Transverse colon (tissue), 4 donors: ENCODE data around the gene TTC31. TPM values are rescaled to one million over a fixed set of nuclear protein-coding genes. Genes with fewer than 3 reads are reported as not detected.

Source experiments
- DNase-seq: peaks from one replicate; pipeline ENCODE4 v3.0.0-alpha.2; 2019
- H3K27ac ChIP-seq, 4 donors: fragments of 200-600 bp; sonication (generic); 2 replicates each; pipeline ENCODE4 v1.5.1; 2016 to 2018; ENCODE audit warnings: inconsistent platforms in 4 of 4
- H3K27me3 ChIP-seq: fragments of 200-600 bp; sonication (generic); 2 replicates; pipeline ENCODE4 v1.5.1; 2017; ENCODE audit warnings: inconsistent platforms
- H3K36me3 ChIP-seq, 4 donors: fragments of 200-600 bp; sonication (generic); 2 replicates each; pipeline ENCODE4 v1.5.1; 2017 to 2019; ENCODE audit warnings: inconsistent platforms in 4 of 4
- H3K4me1 ChIP-seq, 4 donors: fragments of 200-600 bp; sonication (generic); 2 replicates each; pipeline ENCODE4 v1.5.1; 2017 to 2020; ENCODE audit warnings: inconsistent platforms in 4 of 4
- H3K4me3 ChIP-seq, 4 donors: fragments of 200-600 bp; sonication (generic); 1 replicate in 1 of 4; 2 replicates in 3 of 4; pipeline versions ENCODE4 v1.5.1 to v1.6.1; 2017 to 2019; ENCODE audit warnings: inconsistent platforms in 4 of 4
- H3K9me3 ChIP-seq, 2 donors: fragments of 200-600 bp; sonication (generic); 2 replicates each; pipeline ENCODE4 v1.5.1; 2017 to 2019; ENCODE audit warnings: inconsistent platforms in 2 of 2
- EP300 ChIP-seq: sonication (generic); formaldehyde crosslinking; IDR thresholded peaks from one replicate; pipeline ENCODE4 v1.6.1; 2017; ENCODE audit warnings: antibody characterized with exemption, low read depth
- POLR2A ChIP-seq: fragments of 450-650 bp; IDR thresholded peaks from one replicate; pipeline ENCODE4 v1.6.1; 2016; ENCODE audit warnings: antibody characterized with exemption, mild to moderate bottlenecking, moderate library complexity
- POLR2AphosphoS5 ChIP-seq, 3 donors: sonication (generic); formaldehyde crosslinking; IDR thresholded peaks; one replicate each; pipeline ENCODE4 v1.6.1; 2016; ENCODE audit warnings: antibody characterized with exemption in 3 of 3
- WGBS, 2 donors: methylation state at CpG; one replicate each; pipeline ENCODE4 v1.1.5; 2018; ENCODE audit warnings: low coverage in 1 of 2; 5-methylcytosine and 5-hydroxymethylcytosine counted together
- in situ Hi-C, 4 donors: fragments of 200-750 bp; cut with MboI; loops; one replicate each; pipeline versions ENCODE4 v1.15.0 to v1.15.1; 2017; ENCODE audit warnings: low sequenced_read_pairs in 3 of 4, low pct_ligation_motif_present in 1 of 4, low pct_unique_long_range_greater_than_20kb in 1 of 4
- intact Hi-C: fragments of 100-400 bp; cut with DNase I; formaldehyde crosslinking; loops from one replicate; pipeline ENCODE4 v1.15.1; 2023; ENCODE audit warnings: low total_unique reads
- total RNA-seq, 4 donors: library from RNA; depleted of rRNA; stranded (reverse); fragments of >200 nt; gene quantifications; one replicate each; pipeline ENCODE4 v1.1.0, GENCODE V29; 2016
- TF ChIP-seq, protein P1 (sequence below), 5 experiments: fragments of 200-600 bp in 3 of 5; fragments of 450-650 bp in 2 of 5; sonication (generic) in 3 of 5; IDR thresholded peaks; 1 replicate in 2 of 5; 2 replicates in 3 of 5; pipeline ENCODE4 v1.5.1; 2016 to 2017; ENCODE audit warnings: antibody characterized with exemption in 5 of 5, inconsistent platforms in 3 of 5, mild to moderate bottlenecking in 2 of 5, moderate library complexity in 1 of 5

TTC31 gene
- total RNA-seq, 4 donors from 2014 or later = 16.9 to 36.0 (median 32.0) TPM

DNA sequence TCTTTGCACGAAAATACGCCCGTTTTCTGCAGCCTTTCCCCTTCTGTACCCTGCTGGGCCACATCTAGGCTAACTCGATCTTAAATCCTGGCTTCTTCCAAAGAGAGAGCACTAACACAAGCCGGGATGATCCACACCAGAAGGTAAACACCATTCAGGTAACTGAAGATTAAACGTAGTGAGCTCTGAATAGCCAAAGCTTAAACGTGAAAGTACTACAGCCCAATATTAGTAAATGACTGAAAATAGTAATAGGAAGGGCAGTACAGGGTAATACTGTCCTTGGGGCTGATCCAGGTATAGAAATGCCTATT lies 10.0 kb upstream of the TTC31 start:
- TF ChIP-seq EP300 (no peak), POLR2AphosphoS5 (IDR thresholded peaks at IDR 0.05) (no peak)
- TF ChIP-seq, protein P1, sequence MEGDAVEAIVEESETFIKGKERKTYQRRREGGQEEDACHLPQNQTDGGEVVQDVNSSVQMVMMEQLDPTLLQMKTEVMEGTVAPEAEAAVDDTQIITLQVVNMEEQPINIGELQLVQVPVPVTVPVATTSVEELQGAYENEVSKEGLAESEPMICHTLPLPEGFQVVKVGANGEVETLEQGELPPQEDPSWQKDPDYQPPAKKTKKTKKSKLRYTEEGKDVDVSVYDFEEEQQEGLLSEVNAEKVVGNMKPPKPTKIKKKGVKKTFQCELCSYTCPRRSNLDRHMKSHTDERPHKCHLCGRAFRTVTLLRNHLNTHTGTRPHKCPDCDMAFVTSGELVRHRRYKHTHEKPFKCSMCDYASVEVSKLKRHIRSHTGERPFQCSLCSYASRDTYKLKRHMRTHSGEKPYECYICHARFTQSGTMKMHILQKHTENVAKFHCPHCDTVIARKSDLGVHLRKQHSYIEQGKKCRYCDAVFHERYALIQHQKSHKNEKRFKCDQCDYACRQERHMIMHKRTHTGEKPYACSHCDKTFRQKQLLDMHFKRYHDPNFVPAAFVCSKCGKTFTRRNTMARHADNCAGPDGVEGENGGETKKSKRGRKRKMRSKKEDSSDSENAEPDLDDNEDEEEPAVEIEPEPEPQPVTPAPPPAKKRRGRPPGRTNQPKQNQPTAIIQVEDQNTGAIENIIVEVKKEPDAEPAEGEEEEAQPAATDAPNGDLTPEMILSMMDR (IDR thresholded peaks at IDR 0.05) = no peak
- Histone ChIP-seq H3K27me3 (no peaks in the 10 kb centered on the region), H3K4me1 (peaks cover 12 to 23% (median 15%) of the 10 kb centered on the region in 4 donors), H3K9me3 (no peaks in the 10 kb centered on the region), H3K27ac (peak overlapping the region; percentile 89 to 99 (median 91)), H3K4me3 (peak overlapping the region; percentile 39 to 87 (median 60)), H3K36me3 (peaks cover 0 to 11% (median 0%) of the 10 kb centered on the region in 4 donors)
- in situ Hi-C loops = no loop called here
- no peak for DNase-seq
- intact Hi-C loops = loop anchor here (1.0 kb wide), 1 partner anchor 16 kb away; no protein-coding TSS in a partner anchor
- 5 to 6% methylated on average over 4 to 7 of the region's 7 CpGs for WGBS, 2 donors

DNA sequence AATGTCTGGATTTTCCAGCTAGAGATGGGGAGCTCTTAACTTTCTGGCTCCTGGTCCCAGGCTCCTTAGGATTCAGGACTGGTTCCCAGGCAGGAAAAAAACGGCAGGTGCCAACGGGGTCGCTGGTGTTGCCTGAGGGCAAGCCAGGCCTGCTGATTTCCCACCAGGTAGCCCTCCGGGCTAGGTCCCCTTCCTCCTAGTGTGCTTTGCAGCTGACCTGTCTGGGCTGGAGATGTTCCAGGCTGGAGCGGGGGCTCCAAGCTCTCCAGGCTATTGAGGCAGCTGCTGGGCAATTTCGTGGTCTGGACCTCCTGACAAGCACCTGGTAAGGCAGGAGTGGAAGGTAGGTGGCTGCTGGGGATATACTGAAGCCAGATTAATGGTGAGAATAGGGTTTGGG lies 8.4 kb upstream of the TTC31 start:
- H3K9me3 ChIP-seq = no peaks in the 10 kb centered on the region
- no peak overlapping the region for H3K4me3 ChIP-seq
- TF ChIP-seq EP300 (no peak), POLR2AphosphoS5 (IDR thresholded peaks at IDR 0.05) (no peak), POLR2A (no peak)
- TF ChIP-seq, protein P1 (IDR thresholded peaks at IDR 0.05) = no peak
- DNase-seq = no peak
- WGBS, 2 donors = 88% methylated on average over 6 of the region's 6 CpGs; no CpG with 5 or more reads in 1 of the 2 donors
- H3K27ac ChIP-seq = no peak overlapping the region
- H3K27me3 ChIP-seq = no peaks in the 10 kb centered on the region
- intact Hi-C loops (no loop called here), in situ Hi-C loops (no loop called here)
- H3K36me3 ChIP-seq = peaks cover 0 to 11% (median 0%) of the 10 kb centered on the region in 4 donors
- peaks cover 12 to 23% (median 15%) of the 10 kb centered on the region in 4 donors for H3K4me1 ChIP-seq

DNA sequence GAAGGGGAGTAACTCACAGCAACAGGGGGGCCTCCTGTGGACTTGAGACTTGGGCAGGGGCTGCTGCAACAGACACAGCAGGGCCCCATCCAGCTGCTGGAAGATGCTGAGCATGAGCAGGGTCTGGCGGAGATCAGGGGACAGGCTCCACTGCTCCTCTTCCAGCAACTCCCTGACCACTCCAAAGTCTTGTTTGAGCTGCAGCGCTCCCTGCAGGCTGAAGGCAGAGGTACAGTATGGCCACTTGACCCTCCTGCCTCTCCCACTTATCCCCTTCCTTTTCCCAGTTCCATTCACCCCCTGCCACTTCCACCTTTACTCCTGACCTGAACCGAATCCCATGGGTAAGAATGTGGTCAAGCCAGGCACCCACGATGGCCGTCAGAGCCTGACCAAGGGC lies 8.0 kb upstream of the TTC31 start:
- DNase-seq = no peak
- TF ChIP-seq, protein P1 (IDR thresholded peaks at IDR 0.05) = peak in 1 of 5 experiments; percentile 3
- TF ChIP-seq POLR2AphosphoS5 (IDR thresholded peaks at IDR 0.05) (no peak), POLR2A (no peak), EP300 (no peak)
- Histone ChIP-seq H3K9me3 (no peaks in the 10 kb centered on the region), H3K36me3 (peaks cover 0 to 11% (median 0%) of the 10 kb centered on the region in 4 donors), H3K4me1 (peaks cover 12 to 23% (median 15%) of the 10 kb centered on the region in 4 donors), H3K27me3 (no peaks in the 10 kb centered on the region), H3K27ac (no peak overlapping the region), H3K4me3 (no peak overlapping the region)
- intact Hi-C loops (no loop called here), in situ Hi-C loops (loop anchor here in 2 of 4 donors (25.0 kb wide), 1 partner anchor 112 kb away; no protein-coding TSS in a partner anchor)
- 67 to 93% methylated on average over 2 to 5 of the region's 5 CpGs for WGBS, 2 donors

DNA sequence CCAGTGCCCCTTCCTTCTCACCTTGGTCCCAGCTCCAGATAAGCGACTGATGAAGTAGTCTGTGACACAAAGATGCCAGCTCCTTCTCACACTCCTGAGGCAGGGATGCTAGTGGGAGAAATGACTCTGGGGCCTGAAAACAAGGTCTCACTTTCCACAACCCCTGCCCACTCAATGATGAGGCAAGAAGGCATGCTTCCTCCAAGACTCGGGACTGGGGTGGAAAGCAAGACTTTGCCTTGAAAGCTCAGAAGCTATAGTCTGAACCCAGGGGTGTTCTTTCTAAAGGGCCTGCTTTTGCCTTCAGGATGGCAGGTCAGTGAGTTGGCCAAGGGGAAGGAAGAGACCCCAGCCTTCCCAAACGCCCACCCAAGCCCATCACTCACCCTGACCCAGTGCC lies 1.4 kb upstream of the TTC31 start:
- H3K9me3 ChIP-seq = no peaks in the 10 kb centered on the region
- H3K4me3 ChIP-seq = peak overlapping the region; percentile 72 to 88 (median 82)
- DNase-seq = no peak
- peak overlapping the region; percentile 88 to 97 (median 94) for H3K27ac ChIP-seq
- H3K4me1 ChIP-seq = peaks cover 15 to 29% (median 23%) of the 10 kb centered on the region in 4 donors
- intact Hi-C loops (loop anchor here (5.0 kb wide), 1 partner anchor 106 kb away; no protein-coding TSS in a partner anchor), in situ Hi-C loops (loop anchor here in 3 of 4 donors (10.0 to 25.0 kb wide), 2 partner anchors 103 to 106 kb away; no protein-coding TSS in a partner anchor)
- no peaks in the 10 kb centered on the region for H3K27me3 ChIP-seq
- TF ChIP-seq EP300 (no peak), POLR2AphosphoS5 (IDR thresholded peaks at IDR 0.05) (no peak), POLR2A (no peak)
- TF ChIP-seq, protein P1 (IDR thresholded peaks at IDR 0.05) = no peak
- 53% methylated on average over 3 of the region's 3 CpGs; no CpG with 5 or more reads in 1 of the 2 donors for WGBS, 2 donors
- H3K36me3 ChIP-seq = peaks cover 0 to 9% (median 4%) of the 10 kb centered on the region in 4 donors
